ENCODE data around the gene KIN. TPM values are rescaled to one million over a fixed set of nuclear protein-coding genes. Genes with fewer than 3 reads are reported as not detected.

The KIN gene
- total and polyA plus RNA-seq, 9 donors, result 7.4 to 14.6 (median 11.4) TPM

GRCh38 chr10:7773845-7774801, 13.7 kb downstream of the KIN start:
- H3K27me3 ChIP-seq, result no peaks in the 10 kb centered on the region
- WGBS, 3 donors, result 76 to 88% (median 83%) methylated on average over 10 of the region's 10 CpGs
- no peaks in the 10 kb centered on the region for H3K36me3 ChIP-seq
- TF ChIP-seq CTCF (IDR thresholded peaks at IDR 0.05) (no peak), POLR2A (IDR thresholded peaks at IDR 0.05) (no peak), EP300 (IDR thresholded peaks at IDR 0.05) (no peak)
- intact Hi-C loops (cut with DNase I), result no loop called here
- no peaks in the 10 kb centered on the region for H3K9me3 ChIP-seq
- no peak overlapping the region for H3K4me3 ChIP-seq
- H3K27ac ChIP-seq, result no peak overlapping the region
- no peaks in the 10 kb centered on the region for H3K4me1 ChIP-seq (ENCODE audit: insufficient read depth)
- no peak for DNase-seq

- Histone ChIP-seq H3K4me1 (ENCODE audit: insufficient read depth) (no peaks in the 10 kb centered on the region), H3K36me3 (no peaks in the 10 kb centered on the region)
- WGBS, 3 donors, result 85 to 97% (median 95%) methylated on average over 7 of the region's 7 CpGs
Observed at GRCh38 chr10:7768417-7768816, 19.4 kb downstream of the KIN start.

GRCh38 chr10:7767209-7767608, 20.6 kb downstream of the KIN start:
- Histone ChIP-seq H3K4me1 (ENCODE audit: insufficient read depth) (no peaks in the 10 kb centered on the region), H3K4me3 (no peak overlapping the region), H3K27ac (no peak overlapping the region), H3K9me3 (no peaks in the 10 kb centered on the region), H3K36me3 (no peaks in the 10 kb centered on the region), H3K27me3 (no peaks in the 10 kb centered on the region)
- DNase-seq, result no peak
- WGBS, 3 donors, result 87 to 93% (median 92%) methylated on average over 10 of the region's 10 CpGs
- TF ChIP-seq POLR2A (IDR thresholded peaks at IDR 0.05) (no peak), EP300 (IDR thresholded peaks at IDR 0.05) (no peak), CTCF (IDR thresholded peaks at IDR 0.05) (no peak)
- intact Hi-C loops (cut with DNase I), result no loop called here

More at GRCh38 chr10:7768417-7768816, 19.4 kb downstream of the KIN start:
- TF ChIP-seq CTCF (IDR thresholded peaks at IDR 0.05), result no peak
- no peak for TF ChIP-seq POLR2A (IDR thresholded peaks at IDR 0.05)
- TF ChIP-seq EP300 (IDR thresholded peaks at IDR 0.05), result no peak
- DNase-seq, result no peak
- H3K27me3 ChIP-seq, result no peaks in the 10 kb centered on the region
- H3K4me3 ChIP-seq, result no peak overlapping the region
- no peak overlapping the region for H3K27ac ChIP-seq
- H3K9me3 ChIP-seq, result no peaks in the 10 kb centered on the region
- intact Hi-C loops (cut with DNase I), result no loop called here

- H3K27me3 ChIP-seq, result no peaks in the 10 kb centered on the region
- H3K4me1 ChIP-seq (ENCODE audit: insufficient read depth), result no peaks in the 10 kb centered on the region
- no peak overlapping the region for H3K4me3 ChIP-seq
- H3K27ac ChIP-seq, result no peak overlapping the region
- H3K9me3 ChIP-seq, result no peaks in the 10 kb centered on the region
- no peaks in the 10 kb centered on the region for H3K36me3 ChIP-seq
- TF ChIP-seq EP300 (IDR thresholded peaks at IDR 0.05) (no peak), POLR2A (IDR thresholded peaks at IDR 0.05) (no peak), CTCF (IDR thresholded peaks at IDR 0.05) (no peak)
- WGBS, 3 donors, result 82 to 86% (median 83%) methylated on average over 3 of the region's 3 CpGs
- no peak for DNase-seq
- intact Hi-C loops (cut with DNase I), result no loop called here
Observed at GRCh38 chr10:7766241-7766640, 21.6 kb downstream of the KIN start.

All from ovary (tissue), 9 donors.